Liver (tissue), 9 donors: ENCODE results near the gene CHRNA3. TPM values are rescaled to one million over a fixed set of nuclear protein-coding genes. Genes with fewer than 3 reads are reported as not detected.

ENCODE experiments used
- DNase-seq: peaks from one replicate; pipeline ENCODE4 v3.0.0-alpha.2; 2017; ENCODE audit warnings: low spot score
- H3K27ac ChIP-seq, 2 donors: one replicate each; pipeline ENCODE4 v1.7.0; 2013; ENCODE audit warnings: inconsistent platforms in 2 of 2, low read length in 2 of 2, control low read depth in 1 of 2, low read depth in 1 of 2, mild to moderate bottlenecking in 1 of 2
- H3K27me3 ChIP-seq, 4 donors: one replicate each; pipeline versions ENCODE4 v1.6.1 to v1.7.0; 2013; ENCODE audit warnings: low read length in 3 of 4, inconsistent platforms in 1 of 4, mild to moderate bottlenecking in 1 of 4, moderate library complexity in 1 of 4; ENCODE audit not compliant: control insufficient read depth in 4 of 4, insufficient read depth in 4 of 4
- H3K36me3 ChIP-seq, 4 donors: one replicate each; pipeline versions ENCODE4 v1.6.1 to v1.7.0; 2013; ENCODE audit warnings: low read length in 3 of 4, mild to moderate bottlenecking in 3 of 4, low read depth in 1 of 4, moderate library complexity in 1 of 4; ENCODE audit not compliant: control insufficient read depth in 4 of 4, insufficient read depth in 3 of 4
- H3K4me1 ChIP-seq, 4 donors: one replicate each; pipeline versions ENCODE4 v1.6.1 to v1.7.0; 2013; ENCODE audit warnings: low read length in 3 of 4, mild to moderate bottlenecking in 3 of 4, moderate library complexity in 1 of 4; ENCODE audit not compliant: control insufficient read depth in 4 of 4, insufficient read depth in 4 of 4
- H3K4me3 ChIP-seq, 3 donors: one replicate each; pipeline versions ENCODE4 v1.6.1 to v1.7.0; 2013; ENCODE audit warnings: low read length in 3 of 3, control low read depth in 1 of 3, low read depth in 1 of 3, mild to moderate bottlenecking in 1 of 3
- H3K9ac ChIP-seq, 2 donors: one replicate each; pipeline ENCODE4 v1.7.0; 2013; ENCODE audit warnings: low read length in 2 of 2, mild to moderate bottlenecking in 2 of 2, moderate library complexity in 2 of 2, control low read depth in 1 of 2, low read depth in 1 of 2
- H3K9me3 ChIP-seq, 4 donors: one replicate each; pipeline versions ENCODE4 v1.6.1 to v1.7.0; 2013; ENCODE audit warnings: low read length in 3 of 4; ENCODE audit not compliant: control insufficient read depth in 4 of 4
- FOXA2 ChIP-seq: IDR thresholded peaks from 2 replicates; pipeline ENCODE4 v1.6.1; 2016; ENCODE audit warnings: antibody characterized with exemption
- HNF4A ChIP-seq, 2 donors: conservative IDR thresholded peaks; 2 replicates each; pipeline ENCODE4 v1.6.1; 2016; ENCODE audit warnings: antibody characterized with exemption in 2 of 2, mild to moderate bottlenecking in 2 of 2
- JUND ChIP-seq, 2 donors: IDR thresholded peaks; 2 replicates each; pipeline ENCODE4 v1.6.1; 2016; ENCODE audit warnings: antibody characterized with exemption in 2 of 2
- NR2F2 ChIP-seq: IDR thresholded peaks from 2 replicates; pipeline ENCODE4 v1.6.1; 2016; ENCODE audit warnings: antibody characterized with exemption
- RAD21 ChIP-seq, 2 donors: IDR thresholded peaks; 2 replicates each; pipeline ENCODE4 v1.6.1; 2016; ENCODE audit warnings: antibody characterized with exemption in 2 of 2, mild to moderate bottlenecking in 2 of 2
- RXRA ChIP-seq, 2 donors: IDR thresholded peaks; 2 replicates each; pipeline ENCODE4 v1.6.1; 2017 to 2018; ENCODE audit warnings: antibody characterized with exemption in 2 of 2, mild to moderate bottlenecking in 1 of 2
- SP1 ChIP-seq: IDR thresholded peaks from 2 replicates; pipeline ENCODE4 v1.6.1; 2018; ENCODE audit warnings: antibody characterized with exemption, mild to moderate bottlenecking
- YY1 ChIP-seq: IDR thresholded peaks from 2 replicates; pipeline ENCODE4 v1.6.1; 2016; ENCODE audit warnings: antibody characterized with exemption, mild to moderate bottlenecking
- WGBS: extraction: QIAGEN DNeasy Blood & Tissue Kit; methylation state at CpG from one replicate; pipeline ENCODE4 v1.1.7; 2013; 5-methylcytosine and 5-hydroxymethylcytosine counted together
- polyA plus RNA-seq, 2 donors: library from polyadenylated mRNA; stranded (reverse) in 1 of 2; unstranded in 1 of 2; fragments of 200-250 nt in 1 of 2; fragments of >200 nt in 1 of 2; fragmentation: Nextera tagmentation in 1 of 2; extraction: Ambion mirVana in 1 of 2; gene quantifications; one replicate each; pipeline versions ENCODE4 v1.2.1 to v1.2.3, GENCODE V29; 2013 to 2015
- total RNA-seq, 2 donors: library from RNA; depleted of rRNA; stranded (reverse); fragments of >200 nt; gene quantifications; one replicate each; pipeline ENCODE4 v1.2.3, GENCODE V29; 2014
- TF ChIP-seq, protein P1 (sequence below): IDR thresholded peaks from 2 replicates; pipeline ENCODE4 v1.6.1; 2016; ENCODE audit warnings: antibody characterized with exemption
- TF ChIP-seq, protein P2 (sequence below): IDR thresholded peaks from 2 replicates; pipeline ENCODE4 v1.6.1; 2016; ENCODE audit warnings: antibody characterized with exemption
- TF ChIP-seq, protein P3 (sequence below): fragments of 150-350 bp; IDR thresholded peaks from 2 replicates; pipeline ENCODE4 v1.5.1; 2017; ENCODE audit warnings: improper control_type of control experiment, low read depth, low read length; ENCODE audit not compliant: missing input control
- TF ChIP-seq, protein P4 (sequence below): IDR thresholded peaks from 2 replicates; pipeline ENCODE4 v1.6.1; 2016; ENCODE audit warnings: antibody characterized with exemption, mild to moderate bottlenecking
- TF ChIP-seq, protein P5 (sequence below): IDR thresholded peaks from 2 replicates; pipeline ENCODE4 v1.6.1; 2016; ENCODE audit warnings: antibody characterized with exemption
- donor health status: healthy.
- donor health status: healthy.
- donor health status: healthy.
- donor health status: healthy.
- donor health status: healthy.

CHRNA3 gene
- total RNA-seq (not detected), polyA plus RNA-seq (not detected)

DNA sequence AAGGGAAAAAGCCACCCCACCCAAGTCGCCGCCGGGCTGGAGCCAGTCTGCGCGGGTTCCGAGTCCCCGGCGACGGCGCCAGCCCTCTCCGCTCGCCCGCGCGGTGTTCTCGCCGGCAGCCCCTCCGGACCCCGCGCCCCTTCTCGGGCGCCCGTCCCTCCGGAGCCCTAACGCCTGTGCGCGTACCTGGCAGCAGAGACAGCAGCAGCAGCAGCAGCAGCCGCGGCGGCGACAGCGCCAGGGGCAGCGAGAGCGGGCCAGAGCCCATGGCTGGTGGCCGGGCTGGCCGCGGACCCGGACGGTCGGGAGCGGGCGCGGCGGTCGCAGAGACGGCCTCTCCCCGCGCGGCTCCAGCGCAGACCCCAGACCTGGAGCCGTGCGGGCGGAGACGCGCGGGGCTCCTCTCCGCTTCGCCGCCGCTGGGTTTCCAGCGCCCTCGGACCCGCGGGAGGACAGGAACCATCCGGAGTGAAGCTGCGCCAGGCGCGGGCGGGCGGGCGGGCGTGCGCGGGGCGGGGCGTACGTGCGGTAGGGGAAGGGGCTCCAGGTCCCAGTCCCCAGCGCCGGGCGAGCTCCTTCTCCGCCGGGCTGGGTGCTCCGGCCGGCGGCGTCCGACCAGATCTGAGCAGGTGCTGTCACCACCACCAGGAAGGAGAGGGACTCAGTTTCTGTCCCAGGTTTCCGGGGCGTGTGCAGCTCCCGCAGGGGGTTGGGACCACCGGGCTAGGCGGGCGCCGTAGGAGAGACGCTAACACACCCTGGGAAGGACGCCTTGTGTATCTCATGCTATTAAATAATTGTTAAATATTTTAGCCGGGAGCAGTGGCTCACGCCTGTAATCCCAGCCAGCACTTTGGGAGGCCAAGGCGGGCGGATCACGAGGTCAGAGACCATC is at the start of gene CHRNA3:
CHRNA3 (minus strand) TSS at position 470 of the 895 bp plus-strand sequence; CDS start at position 268, 202 bp downstream.
- no peak for DNase-seq
- 4% methylated on average over 102 of the region's 102 CpGs for WGBS
- Histone ChIP-seq H3K36me3 (no peaks in the 10 kb centered on the region), H3K27me3 (peaks cover 4 to 28% (median 12%) of the 10 kb centered on the region in 4 donors), H3K9me3 (no peaks in the 10 kb centered on the region), H3K27ac (no peak within 1 kb of the TSS), H3K4me1 (peaks cover 0 to 14% (median 3%) of the 10 kb centered on the region in 4 donors), H3K9ac (no peak within 1 kb of the TSS), H3K4me3 (peak within 1 kb of the TSS in 1 of 3 donors; percentile 41)
- TF ChIP-seq SP1: no peak
- TF ChIP-seq FOXA2: no peak
- no peak for TF ChIP-seq RAD21 (IDR thresholded peaks at IDR 0.05)
- TF ChIP-seq RXRA (IDR thresholded peaks at IDR 0.05): no peak
- TF ChIP-seq, protein P1, sequence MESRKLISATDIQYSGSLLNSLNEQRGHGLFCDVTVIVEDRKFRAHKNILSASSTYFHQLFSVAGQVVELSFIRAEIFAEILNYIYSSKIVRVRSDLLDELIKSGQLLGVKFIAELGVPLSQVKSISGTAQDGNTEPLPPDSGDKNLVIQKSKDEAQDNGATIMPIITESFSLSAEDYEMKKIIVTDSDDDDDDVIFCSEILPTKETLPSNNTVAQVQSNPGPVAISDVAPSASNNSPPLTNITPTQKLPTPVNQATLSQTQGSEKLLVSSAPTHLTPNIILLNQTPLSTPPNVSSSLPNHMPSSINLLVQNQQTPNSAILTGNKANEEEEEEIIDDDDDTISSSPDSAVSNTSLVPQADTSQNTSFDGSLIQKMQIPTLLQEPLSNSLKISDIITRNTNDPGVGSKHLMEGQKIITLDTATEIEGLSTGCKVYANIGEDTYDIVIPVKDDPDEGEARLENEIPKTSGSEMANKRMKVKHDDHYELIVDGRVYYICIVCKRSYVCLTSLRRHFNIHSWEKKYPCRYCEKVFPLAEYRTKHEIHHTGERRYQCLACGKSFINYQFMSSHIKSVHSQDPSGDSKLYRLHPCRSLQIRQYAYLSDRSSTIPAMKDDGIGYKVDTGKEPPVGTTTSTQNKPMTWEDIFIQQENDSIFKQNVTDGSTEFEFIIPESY: no peak
- no peak for TF ChIP-seq NR2F2
- TF ChIP-seq HNF4A (conservative IDR thresholded peaks at IDR 0.05): no peak
- TF ChIP-seq, protein P2, sequence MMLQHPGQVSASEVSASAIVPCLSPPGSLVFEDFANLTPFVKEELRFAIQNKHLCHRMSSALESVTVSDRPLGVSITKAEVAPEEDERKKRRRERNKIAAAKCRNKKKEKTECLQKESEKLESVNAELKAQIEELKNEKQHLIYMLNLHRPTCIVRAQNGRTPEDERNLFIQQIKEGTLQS: no peak
- no peak for TF ChIP-seq JUND (IDR thresholded peaks at IDR 0.05)
- no peak for TF ChIP-seq YY1

DNA sequence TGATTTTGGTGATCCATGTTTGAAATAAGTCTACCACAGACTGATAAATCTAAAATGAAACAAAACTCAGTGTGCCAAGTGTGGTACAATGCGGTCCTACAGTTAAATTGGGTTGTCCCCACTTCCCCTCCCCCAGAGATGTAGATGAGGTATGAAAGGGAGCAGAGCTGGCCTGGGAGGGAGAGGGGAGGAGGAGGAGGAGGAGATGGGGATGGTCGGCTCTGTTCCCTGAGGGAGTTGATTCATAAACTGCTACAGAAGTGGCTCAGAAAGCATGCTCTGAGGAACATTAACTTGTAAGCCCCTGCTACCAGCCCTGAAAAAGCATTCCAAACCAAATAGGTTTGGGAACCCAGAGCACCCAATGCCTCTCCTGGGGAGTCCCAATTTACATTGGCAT is 48.2 kb upstream of the CHRNA3 start:
- Histone ChIP-seq H3K9me3 (no peaks in the 10 kb centered on the region), H3K4me3 (no peak overlapping the region), H3K4me1 (no peaks in the 10 kb centered on the region), H3K27ac (no peak overlapping the region), H3K27me3 (no peaks in the 10 kb centered on the region), H3K9ac (no peak overlapping the region), H3K36me3 (no peaks in the 10 kb centered on the region)
- 91% methylated on average over 2 of the region's 2 CpGs for WGBS
- TF ChIP-seq, protein P3, sequence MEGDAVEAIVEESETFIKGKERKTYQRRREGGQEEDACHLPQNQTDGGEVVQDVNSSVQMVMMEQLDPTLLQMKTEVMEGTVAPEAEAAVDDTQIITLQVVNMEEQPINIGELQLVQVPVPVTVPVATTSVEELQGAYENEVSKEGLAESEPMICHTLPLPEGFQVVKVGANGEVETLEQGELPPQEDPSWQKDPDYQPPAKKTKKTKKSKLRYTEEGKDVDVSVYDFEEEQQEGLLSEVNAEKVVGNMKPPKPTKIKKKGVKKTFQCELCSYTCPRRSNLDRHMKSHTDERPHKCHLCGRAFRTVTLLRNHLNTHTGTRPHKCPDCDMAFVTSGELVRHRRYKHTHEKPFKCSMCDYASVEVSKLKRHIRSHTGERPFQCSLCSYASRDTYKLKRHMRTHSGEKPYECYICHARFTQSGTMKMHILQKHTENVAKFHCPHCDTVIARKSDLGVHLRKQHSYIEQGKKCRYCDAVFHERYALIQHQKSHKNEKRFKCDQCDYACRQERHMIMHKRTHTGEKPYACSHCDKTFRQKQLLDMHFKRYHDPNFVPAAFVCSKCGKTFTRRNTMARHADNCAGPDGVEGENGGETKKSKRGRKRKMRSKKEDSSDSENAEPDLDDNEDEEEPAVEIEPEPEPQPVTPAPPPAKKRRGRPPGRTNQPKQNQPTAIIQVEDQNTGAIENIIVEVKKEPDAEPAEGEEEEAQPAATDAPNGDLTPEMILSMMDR: no peak
- TF ChIP-seq FOXA2: no peak
- no peak for TF ChIP-seq HNF4A (conservative IDR thresholded peaks at IDR 0.05)
- no peak for TF ChIP-seq YY1
- TF ChIP-seq JUND (IDR thresholded peaks at IDR 0.05): no peak
- TF ChIP-seq, protein P2: no peak
- TF ChIP-seq, protein P1: no peak
- TF ChIP-seq, protein P4, sequence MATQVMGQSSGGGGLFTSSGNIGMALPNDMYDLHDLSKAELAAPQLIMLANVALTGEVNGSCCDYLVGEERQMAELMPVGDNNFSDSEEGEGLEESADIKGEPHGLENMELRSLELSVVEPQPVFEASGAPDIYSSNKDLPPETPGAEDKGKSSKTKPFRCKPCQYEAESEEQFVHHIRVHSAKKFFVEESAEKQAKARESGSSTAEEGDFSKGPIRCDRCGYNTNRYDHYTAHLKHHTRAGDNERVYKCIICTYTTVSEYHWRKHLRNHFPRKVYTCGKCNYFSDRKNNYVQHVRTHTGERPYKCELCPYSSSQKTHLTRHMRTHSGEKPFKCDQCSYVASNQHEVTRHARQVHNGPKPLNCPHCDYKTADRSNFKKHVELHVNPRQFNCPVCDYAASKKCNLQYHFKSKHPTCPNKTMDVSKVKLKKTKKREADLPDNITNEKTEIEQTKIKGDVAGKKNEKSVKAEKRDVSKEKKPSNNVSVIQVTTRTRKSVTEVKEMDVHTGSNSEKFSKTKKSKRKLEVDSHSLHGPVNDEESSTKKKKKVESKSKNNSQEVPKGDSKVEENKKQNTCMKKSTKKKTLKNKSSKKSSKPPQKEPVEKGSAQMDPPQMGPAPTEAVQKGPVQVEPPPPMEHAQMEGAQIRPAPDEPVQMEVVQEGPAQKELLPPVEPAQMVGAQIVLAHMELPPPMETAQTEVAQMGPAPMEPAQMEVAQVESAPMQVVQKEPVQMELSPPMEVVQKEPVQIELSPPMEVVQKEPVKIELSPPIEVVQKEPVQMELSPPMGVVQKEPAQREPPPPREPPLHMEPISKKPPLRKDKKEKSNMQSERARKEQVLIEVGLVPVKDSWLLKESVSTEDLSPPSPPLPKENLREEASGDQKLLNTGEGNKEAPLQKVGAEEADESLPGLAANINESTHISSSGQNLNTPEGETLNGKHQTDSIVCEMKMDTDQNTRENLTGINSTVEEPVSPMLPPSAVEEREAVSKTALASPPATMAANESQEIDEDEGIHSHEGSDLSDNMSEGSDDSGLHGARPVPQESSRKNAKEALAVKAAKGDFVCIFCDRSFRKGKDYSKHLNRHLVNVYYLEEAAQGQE: no peak
- TF ChIP-seq SP1: no peak
- TF ChIP-seq, protein P5, sequence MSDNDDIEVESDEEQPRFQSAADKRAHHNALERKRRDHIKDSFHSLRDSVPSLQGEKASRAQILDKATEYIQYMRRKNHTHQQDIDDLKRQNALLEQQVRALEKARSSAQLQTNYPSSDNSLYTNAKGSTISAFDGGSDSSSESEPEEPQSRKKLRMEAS: no peak
- no peak for TF ChIP-seq RAD21 (IDR thresholded peaks at IDR 0.05)
- no peak for DNase-seq
